ENCODE data around the gene NFKB1.

Gene NFKB1

DNA sequence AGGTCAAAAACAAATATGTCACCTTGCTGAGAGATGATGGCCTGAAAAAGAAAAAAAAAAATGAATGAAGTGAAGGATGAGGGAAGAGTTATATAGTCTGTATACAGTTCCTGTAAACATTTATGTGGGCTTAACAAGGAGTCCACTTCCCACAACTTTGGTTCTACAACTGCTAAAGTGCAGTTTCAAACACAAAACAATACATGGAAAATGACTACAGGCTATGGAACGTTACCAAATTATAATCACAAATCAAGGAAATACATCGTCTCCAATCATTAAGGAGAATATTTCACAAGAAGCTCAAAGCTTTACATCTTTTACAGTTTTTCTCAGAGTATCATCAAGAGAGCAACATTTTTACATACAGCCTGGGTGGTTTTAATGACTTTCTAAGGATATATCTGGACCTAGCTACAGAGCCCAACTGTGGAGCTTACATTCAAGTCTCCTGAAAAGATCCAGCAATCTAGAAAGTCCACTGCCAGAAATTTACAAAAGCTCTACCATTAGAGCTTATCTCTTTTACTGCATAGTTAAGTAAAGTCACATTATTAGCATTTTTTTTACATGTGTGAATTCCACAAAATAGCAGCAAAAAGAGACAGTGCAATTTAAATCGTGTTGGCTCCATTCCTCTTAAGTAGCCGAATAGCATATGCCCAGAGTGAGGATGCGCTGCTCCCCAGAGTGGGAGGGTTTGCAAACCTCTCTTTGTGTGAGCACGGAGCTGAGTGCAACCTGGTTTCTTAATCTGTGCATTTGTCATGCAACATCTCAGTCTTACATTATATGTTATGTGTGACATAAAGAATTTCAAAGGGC, 131.3 kb downstream of the NFKB1 start:
- DNase-seq (ENCODE audit: low spot score): no peak
- TF ChIP-seq, protein P1, sequence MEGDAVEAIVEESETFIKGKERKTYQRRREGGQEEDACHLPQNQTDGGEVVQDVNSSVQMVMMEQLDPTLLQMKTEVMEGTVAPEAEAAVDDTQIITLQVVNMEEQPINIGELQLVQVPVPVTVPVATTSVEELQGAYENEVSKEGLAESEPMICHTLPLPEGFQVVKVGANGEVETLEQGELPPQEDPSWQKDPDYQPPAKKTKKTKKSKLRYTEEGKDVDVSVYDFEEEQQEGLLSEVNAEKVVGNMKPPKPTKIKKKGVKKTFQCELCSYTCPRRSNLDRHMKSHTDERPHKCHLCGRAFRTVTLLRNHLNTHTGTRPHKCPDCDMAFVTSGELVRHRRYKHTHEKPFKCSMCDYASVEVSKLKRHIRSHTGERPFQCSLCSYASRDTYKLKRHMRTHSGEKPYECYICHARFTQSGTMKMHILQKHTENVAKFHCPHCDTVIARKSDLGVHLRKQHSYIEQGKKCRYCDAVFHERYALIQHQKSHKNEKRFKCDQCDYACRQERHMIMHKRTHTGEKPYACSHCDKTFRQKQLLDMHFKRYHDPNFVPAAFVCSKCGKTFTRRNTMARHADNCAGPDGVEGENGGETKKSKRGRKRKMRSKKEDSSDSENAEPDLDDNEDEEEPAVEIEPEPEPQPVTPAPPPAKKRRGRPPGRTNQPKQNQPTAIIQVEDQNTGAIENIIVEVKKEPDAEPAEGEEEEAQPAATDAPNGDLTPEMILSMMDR (IDR thresholded peaks at IDR 0.05; ENCODE audit: extremely low read depth, missing control alignments): no peak

DNA sequence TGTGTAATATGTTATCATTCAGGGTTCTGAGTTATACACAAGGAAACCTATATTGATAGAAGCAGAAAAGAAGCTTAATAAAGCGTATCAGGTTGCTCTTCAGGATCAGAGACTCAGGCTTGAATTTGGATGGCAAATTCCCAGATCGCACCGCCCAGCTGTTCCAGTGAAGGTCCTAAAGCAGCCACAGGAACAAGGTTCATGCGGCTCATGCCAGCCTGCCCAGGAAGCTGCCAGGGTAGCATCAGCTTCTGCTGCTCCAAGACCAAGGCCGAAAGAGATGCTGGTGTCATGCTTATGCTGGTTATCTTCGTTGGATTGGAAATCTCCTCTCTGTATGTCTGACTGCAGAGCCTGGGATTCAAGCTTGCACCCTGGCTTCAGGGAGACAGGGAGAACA, 131.9 kb downstream of the NFKB1 start:
- no peak for DNase-seq (ENCODE audit: low spot score)
- TF ChIP-seq, protein P1 (IDR thresholded peaks at IDR 0.05; ENCODE audit: extremely low read depth, missing control alignments): no peak

DNA sequence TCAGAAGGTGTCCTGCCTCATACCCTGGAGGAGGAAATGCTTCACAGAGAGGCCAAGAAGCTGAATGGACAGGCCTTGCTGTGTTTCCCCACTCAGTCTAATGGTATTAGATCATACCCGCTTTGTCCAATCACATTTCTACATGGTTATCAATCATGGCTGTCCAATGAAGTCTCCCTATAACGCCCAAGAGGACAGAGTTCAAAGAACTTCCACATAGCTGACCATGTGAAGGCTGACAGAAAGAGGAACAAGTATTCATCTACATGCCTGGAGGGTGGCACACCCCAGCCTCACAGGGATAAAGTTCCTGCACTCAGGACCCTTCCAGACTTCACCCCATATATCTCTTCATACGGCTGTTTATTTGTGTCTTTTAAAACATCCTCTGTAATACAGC, 136.2 kb downstream of the NFKB1 start:
- DNase-seq (ENCODE audit: low spot score): no peak
- TF ChIP-seq, protein P1 (IDR thresholded peaks at IDR 0.05; ENCODE audit: extremely low read depth, missing control alignments): no peak

DNA sequence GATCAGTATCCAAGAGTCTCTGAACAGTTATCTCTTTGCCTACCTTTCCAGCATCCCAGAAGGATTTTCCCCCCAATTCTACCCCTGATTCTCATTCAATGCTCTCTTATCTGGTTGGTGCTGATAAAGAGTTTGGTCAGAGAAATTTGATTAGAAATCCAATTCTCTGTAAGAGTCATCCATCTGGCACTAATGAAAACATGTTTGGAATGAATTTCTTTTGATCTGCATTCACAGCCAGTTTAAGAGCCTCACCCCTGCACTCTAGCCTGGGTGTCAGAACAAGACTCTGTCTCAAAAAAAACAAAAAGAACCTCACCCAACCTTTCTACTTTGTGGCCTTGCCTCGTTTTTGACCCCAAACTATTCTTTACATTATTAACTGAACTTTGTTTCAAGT, 137.5 kb downstream of the NFKB1 start:
- DNase-seq (ENCODE audit: low spot score): no peak
- TF ChIP-seq, protein P1 (IDR thresholded peaks at IDR 0.05; ENCODE audit: extremely low read depth, missing control alignments): no peak

DNA sequence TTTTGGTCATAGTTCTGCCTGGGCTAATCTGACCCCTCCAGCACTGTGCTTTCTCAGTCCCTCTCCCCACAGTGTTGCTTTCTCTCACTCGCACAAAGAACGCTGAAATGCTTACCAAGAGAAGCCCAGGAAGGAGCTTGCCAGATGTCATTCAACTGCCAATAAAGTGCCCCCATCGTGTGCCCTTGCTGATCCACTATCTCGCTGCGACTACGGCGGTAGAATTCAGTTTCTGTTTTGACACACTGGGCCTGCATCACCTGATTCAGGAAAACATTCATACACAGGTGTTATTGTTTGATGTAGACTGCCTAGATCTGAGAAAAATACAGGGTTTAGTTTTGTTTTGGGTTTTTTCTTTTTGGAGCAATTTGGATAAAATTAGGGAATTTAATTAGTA, 138.4 kb downstream of the NFKB1 start:
- TF ChIP-seq, protein P1 (IDR thresholded peaks at IDR 0.05; ENCODE audit: extremely low read depth, missing control alignments): no peak

DNA sequence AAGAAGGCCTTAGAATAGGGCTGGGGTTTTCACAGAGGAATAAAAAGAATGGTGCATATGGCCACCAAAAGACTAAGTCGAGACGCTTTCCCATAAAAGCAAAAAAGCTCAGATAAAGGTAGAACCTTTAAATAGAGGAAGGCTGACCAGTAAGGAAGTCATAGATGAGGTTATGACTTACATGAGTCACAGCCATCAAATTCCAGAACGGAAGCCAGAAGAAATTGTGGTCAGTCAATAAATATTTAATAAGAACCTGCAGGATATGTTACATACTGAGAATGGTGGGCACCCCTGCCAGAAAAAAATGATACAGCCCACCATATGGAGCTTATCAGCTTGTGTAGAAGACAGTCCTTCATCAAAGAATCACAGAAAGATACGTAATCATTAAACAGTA, 139.5 kb downstream of the NFKB1 start:
- DNase-seq (ENCODE audit: low spot score): no peak
- TF ChIP-seq, protein P1 (IDR thresholded peaks at IDR 0.05; ENCODE audit: extremely low read depth, missing control alignments): no peak

More for the DNA sequence above, 138.4 kb downstream of the NFKB1 start:
- no peak for DNase-seq (ENCODE audit: low spot score)

DNA sequence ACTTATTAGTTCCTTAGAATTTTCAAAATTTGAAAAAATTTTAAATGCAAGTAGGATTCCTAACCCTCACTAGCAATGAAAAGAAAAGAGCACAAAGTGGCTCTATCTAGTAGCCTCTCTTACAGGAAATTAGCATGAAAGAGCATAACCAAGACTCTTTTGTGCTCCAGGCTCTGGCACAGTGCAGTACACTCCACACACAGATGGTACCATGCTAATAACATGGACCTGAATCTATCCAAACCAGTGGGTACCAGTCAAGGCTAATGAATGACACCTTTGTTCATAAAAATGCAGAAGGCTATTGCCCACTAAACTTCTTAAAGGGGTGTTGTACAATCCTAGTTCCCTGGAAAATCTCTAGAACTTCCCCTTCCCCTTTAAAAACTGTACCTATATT, 140.6 kb downstream of the NFKB1 start:
- TF ChIP-seq, protein P1 (IDR thresholded peaks at IDR 0.05; ENCODE audit: extremely low read depth, missing control alignments): no peak
- no peak for DNase-seq (ENCODE audit: low spot score)
